ENCODE data around the gene DNMT1. TPM values are rescaled to one million over a fixed set of nuclear protein-coding genes. Genes with fewer than 3 reads are reported as not detected.

The DNMT1 gene
- total RNA-seq, 2 experiments from 2014 or later, result 337 to 352 TPM

DNA sequence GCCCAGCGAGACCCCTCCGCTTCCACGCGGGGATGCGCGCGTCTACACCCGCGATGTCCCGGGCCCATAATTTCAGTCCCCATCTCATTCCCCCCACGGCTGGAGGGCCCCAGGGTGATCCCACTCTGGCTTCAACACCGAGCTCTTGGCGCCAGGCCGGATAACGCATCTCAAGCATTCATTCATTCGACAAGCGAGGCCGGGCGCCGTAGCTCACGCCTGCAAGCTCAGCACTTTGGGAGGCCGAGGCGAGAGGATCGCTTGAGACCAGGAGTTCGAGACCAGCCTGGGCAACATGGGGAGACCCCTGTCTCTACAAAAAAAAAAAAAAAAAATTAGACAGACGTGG lies 98.2 kb downstream of the DNMT1 start:
- Mint-ChIP-seq H3K4me3 (peak overlapping the region; percentile 57), H3K36me3 (peaks cover 35% of the 10 kb centered on the region), H3K9me3 (peaks cover 3% of the 10 kb centered on the region), H3K4me1 (peaks cover 20% of the 10 kb centered on the region), H3K27ac (peak overlapping the region; percentile 75), H3K27me3 (no peaks in the 10 kb centered on the region)
- DNase-seq, result no peak

DNA sequence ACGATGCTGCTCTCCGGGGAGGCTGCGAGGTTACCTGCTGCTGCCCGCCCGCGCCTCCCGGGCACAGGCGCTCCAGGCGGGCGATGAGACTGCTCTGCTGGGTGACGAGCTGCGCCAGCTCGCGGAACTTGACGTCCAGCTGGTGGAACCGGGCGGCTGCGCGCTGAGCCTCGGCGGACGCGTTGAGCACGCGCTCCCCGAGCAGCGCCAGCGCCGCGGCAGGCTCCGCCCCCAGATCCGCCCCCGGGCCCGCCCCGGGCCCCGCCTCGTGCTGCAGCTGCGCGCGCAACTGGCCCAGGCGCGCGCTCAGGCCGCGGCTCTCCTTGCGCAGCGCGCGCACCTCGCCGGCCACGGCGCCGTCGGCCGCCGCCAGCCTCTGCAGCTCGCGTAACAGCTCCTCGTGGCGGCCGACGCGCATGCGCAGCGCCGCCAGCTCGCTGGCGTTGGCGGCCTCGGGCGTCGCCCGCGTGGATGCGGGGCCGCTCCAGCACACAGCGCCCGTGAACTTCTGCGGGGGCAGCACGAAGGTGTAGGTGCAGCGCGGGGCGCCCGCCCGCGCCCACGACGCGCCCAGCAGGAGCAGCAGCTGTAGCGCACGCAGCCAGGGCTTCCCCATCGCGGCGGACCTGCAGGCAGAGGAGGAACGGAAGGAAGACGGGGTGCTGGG lies 98.7 kb downstream of the DNMT1 start:
- Mint-ChIP-seq H3K36me3 (peaks cover 36% of the 10 kb centered on the region), H3K4me3 (peak overlapping the region; percentile 57), H3K4me1 (peaks cover 20% of the 10 kb centered on the region), H3K27me3 (no peaks in the 10 kb centered on the region), H3K27ac (peak overlapping the region; percentile 75), H3K9me3 (peaks cover 3% of the 10 kb centered on the region)
- peak; percentile 95 for DNase-seq

DNA sequence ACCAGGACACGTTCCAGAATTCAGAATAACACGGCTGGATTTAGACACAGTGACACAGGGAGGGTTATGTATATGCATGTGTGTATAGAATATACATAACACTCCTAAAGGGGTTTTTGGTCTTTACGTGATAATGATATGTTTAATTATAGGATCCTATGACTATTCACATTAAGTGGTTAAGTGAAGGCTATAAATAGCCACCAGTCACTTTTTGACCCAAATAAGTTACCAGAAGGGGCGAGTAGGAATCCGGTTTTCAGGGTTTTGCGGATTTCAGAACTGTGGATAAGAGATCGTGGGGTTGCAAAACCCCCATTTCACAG lies 99.2 kb downstream of the DNMT1 start:
- Mint-ChIP-seq H3K9me3 (peaks cover 3% of the 10 kb centered on the region), H3K27ac (peak overlapping the region; percentile 38), H3K4me3 (no peak overlapping the region), H3K27me3 (no peaks in the 10 kb centered on the region), H3K36me3 (peaks cover 36% of the 10 kb centered on the region), H3K4me1 (peaks cover 20% of the 10 kb centered on the region)
- DNase-seq, result no peak

DNA sequence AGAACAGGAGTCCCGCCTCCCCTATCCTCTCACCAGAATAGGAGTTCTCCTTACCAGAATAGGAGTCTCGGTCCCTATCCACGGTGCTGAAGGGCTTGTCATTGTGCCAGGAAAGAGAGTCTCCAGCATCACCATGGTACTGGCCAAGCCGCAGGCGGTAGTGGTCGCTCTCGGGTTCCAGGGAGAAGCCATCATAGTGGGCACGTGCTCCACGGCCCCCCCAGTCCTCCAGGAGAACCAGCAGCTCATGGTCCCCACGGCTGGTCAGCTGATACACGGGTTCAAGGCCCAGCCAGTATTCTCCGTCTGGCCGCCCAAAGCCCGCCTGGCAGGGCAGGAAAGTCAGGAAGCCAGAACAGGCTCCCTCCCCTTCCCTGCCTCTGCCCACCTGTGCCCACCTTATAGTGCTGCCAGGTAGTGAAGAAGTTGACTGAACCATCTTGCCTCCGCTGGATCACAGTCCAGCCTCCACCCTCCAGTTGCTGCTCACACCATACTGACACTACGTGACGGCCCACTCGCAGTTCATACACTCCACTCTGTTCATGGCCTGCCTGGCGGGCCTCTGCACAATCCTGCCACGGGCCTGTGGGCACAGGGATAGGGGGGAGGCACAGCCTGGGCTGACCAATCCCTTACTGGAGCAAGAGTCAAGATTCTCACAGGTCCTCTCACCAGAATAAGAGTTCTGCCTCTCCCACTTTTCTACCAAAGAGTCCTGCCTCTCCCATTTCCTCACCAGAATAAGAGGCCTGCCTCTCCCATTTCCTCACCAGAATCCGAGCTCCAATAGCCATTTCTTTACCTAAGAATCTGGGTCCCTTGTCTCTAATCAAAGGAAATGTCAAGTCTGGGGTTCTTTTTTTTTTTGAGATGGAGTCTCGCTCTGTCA lies 101.2 kb downstream of the DNMT1 start:
- no peak overlapping the region for H3K4me3 Mint-ChIP-seq
- H3K9me3 Mint-ChIP-seq, result peaks cover 3% of the 10 kb centered on the region
- H3K4me1 Mint-ChIP-seq, result peaks cover 7% of the 10 kb centered on the region
- no peak overlapping the region for H3K27ac Mint-ChIP-seq
- peaks cover 43% of the 10 kb centered on the region for H3K36me3 Mint-ChIP-seq
- no peaks in the 10 kb centered on the region for H3K27me3 Mint-ChIP-seq
- DNase-seq, result no peak

DNA sequence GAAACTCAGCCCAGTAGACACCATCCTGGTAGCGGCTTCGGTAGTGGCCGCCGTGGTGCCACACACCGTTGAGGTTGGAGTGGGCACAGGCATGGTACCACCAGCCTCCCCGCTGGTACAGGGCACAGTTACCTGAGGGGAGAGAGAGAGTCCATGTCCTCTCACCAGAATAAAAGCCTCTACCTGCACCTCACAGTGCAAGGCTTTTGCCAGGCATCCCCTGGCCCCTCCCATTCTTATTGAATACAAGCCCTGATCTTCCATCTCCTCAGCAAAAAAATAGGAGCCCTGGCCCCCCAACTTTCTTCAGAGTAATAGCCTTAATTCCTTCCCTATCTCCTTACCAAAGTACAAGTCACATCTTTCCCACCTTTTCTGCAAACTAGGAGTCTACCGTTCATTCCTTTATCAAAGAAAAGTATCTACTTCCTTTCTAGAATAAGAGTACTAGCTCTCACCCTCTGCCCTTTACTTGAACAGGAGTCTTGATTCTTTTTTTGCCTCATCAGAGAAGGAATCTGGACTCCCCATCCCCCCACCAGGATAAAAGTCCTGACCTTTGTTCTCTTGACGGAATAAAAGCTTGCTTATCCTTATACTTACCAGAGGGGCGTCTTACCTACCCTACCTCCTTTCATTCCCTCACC lies 102.0 kb downstream of the DNMT1 start:
- H3K9me3 Mint-ChIP-seq, result peaks cover 3% of the 10 kb centered on the region
- peaks cover 45% of the 10 kb centered on the region for H3K36me3 Mint-ChIP-seq
- H3K27me3 Mint-ChIP-seq, result no peaks in the 10 kb centered on the region

GRCh38 chr19:10091895-10092641 lies 102.7 kb downstream of the DNMT1 start:
- no peak overlapping the region for H3K4me3 Mint-ChIP-seq

More for the DNA sequence above, 102.0 kb downstream of the DNMT1 start:
- Mint-ChIP-seq H3K4me1 (peaks cover 2% of the 10 kb centered on the region), H3K4me3 (no peak overlapping the region), H3K27ac (no peak overlapping the region)
- DNase-seq, result no peak

DNA sequence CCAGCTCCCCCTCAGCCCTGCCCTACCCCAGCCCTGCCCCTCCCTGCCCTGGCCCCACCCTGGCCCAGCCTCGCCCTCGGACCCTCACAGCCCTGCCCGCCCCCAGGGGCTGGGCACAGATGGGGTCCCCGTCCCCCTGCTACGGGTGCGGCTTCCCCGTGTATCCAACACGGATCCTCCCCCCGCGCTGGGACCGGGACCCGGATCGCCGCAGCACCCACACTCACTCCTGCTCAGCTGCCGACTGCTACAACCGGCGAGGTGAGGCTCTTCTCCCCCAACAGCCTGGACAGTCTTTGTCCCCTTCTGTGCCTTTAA lies 103.4 kb downstream of the DNMT1 start:
- Mint-ChIP-seq H3K4me3 (peak overlapping the region; percentile 22), H3K27ac (peak overlapping the region; percentile 38), H3K4me1 (peaks cover 10% of the 10 kb centered on the region), H3K9me3 (peaks cover 3% of the 10 kb centered on the region), H3K36me3 (peaks cover 53% of the 10 kb centered on the region), H3K27me3 (no peaks in the 10 kb centered on the region)
- no peak for DNase-seq

More at GRCh38 chr19:10091895-10092641, 102.7 kb downstream of the DNMT1 start:
- H3K36me3 Mint-ChIP-seq, result peaks cover 52% of the 10 kb centered on the region
- H3K27ac Mint-ChIP-seq, result peak overlapping the region; percentile 38
- peaks cover 3% of the 10 kb centered on the region for H3K9me3 Mint-ChIP-seq
- no peak for DNase-seq
- H3K4me1 Mint-ChIP-seq, result peaks cover 9% of the 10 kb centered on the region
- no peaks in the 10 kb centered on the region for H3K27me3 Mint-ChIP-seq

- Mint-ChIP-seq H3K27ac (peak overlapping the region; percentile 58), H3K4me1 (peaks cover 13% of the 10 kb centered on the region), H3K36me3 (peaks cover 48% of the 10 kb centered on the region), H3K9me3 (no peaks in the 10 kb centered on the region), H3K27me3 (no peaks in the 10 kb centered on the region), H3K4me3 (no peak overlapping the region)
- DNase-seq, result no peak
Observed at GRCh38 chr19:10089801-10090375, 104.9 kb downstream of the DNMT1 start.

- H3K27me3 Mint-ChIP-seq, result no peaks in the 10 kb centered on the region
- DNase-seq, result no peak
- H3K9me3 Mint-ChIP-seq, result no peaks in the 10 kb centered on the region
- no peak overlapping the region for H3K4me3 Mint-ChIP-seq
- H3K4me1 Mint-ChIP-seq, result peaks cover 13% of the 10 kb centered on the region
- H3K36me3 Mint-ChIP-seq, result peaks cover 41% of the 10 kb centered on the region
- no peak overlapping the region for H3K27ac Mint-ChIP-seq
Observed at GRCh38 chr19:10088949-10089554, 105.7 kb downstream of the DNMT1 start.

DNA sequence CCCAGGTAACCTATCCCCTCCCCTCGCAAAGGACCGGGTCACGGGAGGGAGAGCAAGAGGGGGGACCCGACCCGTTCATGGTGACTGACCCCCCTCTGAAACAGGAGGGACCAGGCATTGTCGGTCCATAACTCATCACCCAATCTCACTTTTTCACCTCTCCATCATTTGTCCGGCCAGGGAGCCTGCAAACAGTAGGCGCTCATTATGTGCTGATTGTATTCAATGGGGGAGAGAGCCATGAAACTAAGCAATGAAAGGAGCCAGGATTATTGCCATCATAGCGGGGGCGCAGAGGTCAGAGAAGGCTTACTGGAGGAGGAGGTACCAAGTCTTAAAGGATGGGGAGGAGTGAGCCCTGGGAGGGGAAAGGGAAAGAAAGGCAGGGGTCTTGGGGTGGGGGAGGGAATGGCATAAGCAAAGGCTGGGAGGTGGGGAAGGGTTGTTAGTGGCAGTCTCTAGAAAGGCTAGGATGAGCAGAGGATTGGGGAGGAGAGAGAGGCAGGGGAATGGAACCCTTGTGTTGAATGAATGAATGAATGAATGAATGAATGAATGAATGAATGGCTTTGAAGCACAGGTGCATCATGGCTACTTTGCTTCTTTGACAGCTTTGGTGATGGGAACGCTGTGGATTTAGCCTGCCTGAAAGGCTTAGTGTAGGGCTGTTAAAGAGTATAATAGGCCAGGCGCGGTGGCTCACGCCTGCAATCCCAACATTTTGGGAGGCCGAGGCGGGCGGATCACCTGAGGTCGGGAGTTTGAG lies 107.3 kb downstream of the DNMT1 start:
- peak overlapping the region; percentile 83 for H3K4me3 Mint-ChIP-seq
- H3K9me3 Mint-ChIP-seq, result no peaks in the 10 kb centered on the region
- peaks cover 13% of the 10 kb centered on the region for H3K4me1 Mint-ChIP-seq
- peaks cover 28% of the 10 kb centered on the region for H3K36me3 Mint-ChIP-seq
- H3K27me3 Mint-ChIP-seq, result no peaks in the 10 kb centered on the region
- peak overlapping the region; percentile 80 for H3K27ac Mint-ChIP-seq
- no peak for DNase-seq

GRCh38 chr19:10086591-10087192 lies 108.1 kb downstream of the DNMT1 start:
- H3K4me3 Mint-ChIP-seq, result peak overlapping the region; percentile 83
- no peaks in the 10 kb centered on the region for H3K27me3 Mint-ChIP-seq
- peak overlapping the region; percentile 80 for H3K27ac Mint-ChIP-seq
- no peaks in the 10 kb centered on the region for H3K9me3 Mint-ChIP-seq
- DNase-seq, result peak; percentile 61
- peaks cover 23% of the 10 kb centered on the region for H3K36me3 Mint-ChIP-seq
- H3K4me1 Mint-ChIP-seq, result peaks cover 13% of the 10 kb centered on the region

DNA sequence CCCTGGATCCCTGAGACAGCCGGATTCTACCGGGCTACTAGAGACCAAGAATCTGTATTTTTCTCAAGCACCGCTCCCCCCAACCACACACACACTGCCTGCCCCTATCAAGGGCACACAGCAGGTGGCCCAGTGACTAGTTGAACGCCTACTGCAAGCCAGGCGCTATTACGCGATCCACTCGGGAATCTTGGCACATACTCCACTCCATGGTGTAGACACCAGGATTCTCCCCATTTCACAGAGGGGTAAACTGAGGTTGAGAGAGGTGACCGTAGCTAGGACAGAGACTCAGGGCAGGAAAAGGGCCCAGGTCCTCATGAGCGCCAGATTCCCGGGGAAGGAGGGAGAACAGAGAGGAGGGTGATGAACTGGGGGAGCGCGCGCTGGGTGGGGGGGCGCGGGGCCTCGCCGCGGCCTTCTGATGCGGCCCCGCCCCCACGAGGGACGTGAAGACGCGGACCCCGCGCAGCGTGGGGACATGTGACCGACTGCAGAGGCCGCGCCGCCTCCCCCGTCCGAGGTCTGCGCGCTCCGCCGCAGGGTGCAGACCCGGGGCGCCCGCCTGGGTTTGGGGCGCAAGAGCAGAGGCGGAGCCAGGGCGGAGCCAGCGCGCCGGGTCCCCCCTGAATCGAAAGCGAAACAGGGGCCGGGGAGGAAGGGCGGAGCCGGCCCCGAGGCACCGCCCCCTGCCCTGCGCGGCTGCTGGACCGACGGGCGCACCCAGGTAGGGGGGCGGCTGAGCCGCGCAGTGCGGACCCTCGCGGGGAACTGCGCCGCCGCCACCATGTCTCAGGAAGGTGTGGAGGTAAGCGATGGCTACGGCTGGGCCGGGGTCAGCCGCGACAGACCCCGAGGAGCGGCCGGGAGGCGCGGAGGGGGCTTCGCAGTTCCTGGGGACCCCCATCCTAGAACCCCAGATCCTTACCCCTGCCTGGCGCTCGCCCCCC lies 108.8 kb downstream of the DNMT1 start, which contains the start of gene SHFL:
SHFL (plus strand) TSS at position 677 of the 950 bp plus-strand sequence; CDS start at position 788, 111 bp downstream.
- Mint-ChIP-seq H3K4me3 (peak within 1 kb of the TSS; percentile 83), H3K27me3 (no peaks in the 10 kb centered on the region), H3K36me3 (peaks cover 20% of the 10 kb centered on the region), H3K4me1 (peaks cover 13% of the 10 kb centered on the region), H3K27ac (peak within 1 kb of the TSS; percentile 80), H3K9me3 (no peaks in the 10 kb centered on the region)
- peak; percentile 89 for DNase-seq
